GM12891 (cell line): Measurements from ENCODE around the gene CAMSAP2.

Experiments used
- POLR2AphosphoS5 ChIP-seq: IDR thresholded peaks from 2 replicates; pipeline ENCODE4 v1.6.1; 2011; ENCODE audit warnings: low read depth, low read length, control low read depth
- SPI1 ChIP-seq: IDR thresholded peaks from 2 replicates; pipeline ENCODE4 v1.6.1; 2011; ENCODE audit warnings: low read depth, low read length, control low read depth
- TAF1 ChIP-seq: IDR thresholded peaks from 2 replicates; pipeline ENCODE4 v1.6.1; 2011; ENCODE audit warnings: low read depth, low read length, control low read depth

- no peak for TF ChIP-seq POLR2AphosphoS5
- TF ChIP-seq SPI1 = no peak
- no peak for TF ChIP-seq TAF1
Observed at GRCh38 chr1:200894712-200895442, 156.2 kb downstream of the CAMSAP2 start, which contains the start of gene INAVA.
